Vagina (tissue), 2 donors: ENCODE data around the gene GNB1L. TPM values are rescaled to one million over a fixed set of nuclear protein-coding genes. Genes with fewer than 3 reads are reported as not detected.

ENCODE experiments used
- DNase-seq, 2 donors: peaks; one replicate each; pipeline ENCODE4 v3.0.0-alpha.2; 2017; ENCODE audit errors: extremely low spot score in 2 of 2
- H3K27ac ChIP-seq: fragments of 200-600 bp; sonication (generic); one replicate; pipeline ENCODE4 v1.5.1; 2019
- H3K27me3 ChIP-seq: fragments of 200-600 bp; sonication (generic); one replicate; pipeline ENCODE4 v1.5.1; 2019
- H3K36me3 ChIP-seq, 2 donors: fragments of 200-600 bp; sonication (generic); one replicate each; pipeline ENCODE4 v1.5.1; 2017 to 2019
- H3K4me1 ChIP-seq: fragments of 200-600 bp; sonication (generic); one replicate; pipeline ENCODE4 v1.5.1; 2019
- H3K4me3 ChIP-seq, 2 donors: fragments of 200-600 bp; sonication (generic); 1 replicate in 1 of 2; 2 replicates in 1 of 2; pipeline ENCODE4 v1.5.1; 2016 to 2019
- H3K9me3 ChIP-seq: fragments of 200-600 bp; sonication (generic); one replicate; pipeline ENCODE4 v1.5.1; 2019
- POLR2A ChIP-seq, 2 donors: fragments of 450-650 bp; IDR thresholded peaks; one replicate each; pipeline ENCODE4 v1.6.1; 2017; ENCODE audit warnings: antibody characterized with exemption in 2 of 2, mild to moderate bottlenecking in 2 of 2, moderate library complexity in 2 of 2
- POLR2AphosphoS5 ChIP-seq, 2 donors: sonication (generic); formaldehyde crosslinking; IDR thresholded peaks; one replicate each; pipeline ENCODE4 v1.9.0; 2017; ENCODE audit warnings: antibody characterized with exemption in 2 of 2, mild to moderate bottlenecking in 2 of 2, low read depth in 1 of 2; ENCODE audit not compliant: insufficient read depth in 1 of 2
- intact Hi-C: fragments of 100-400 bp; cut with DNase I; formaldehyde crosslinking; loops from one replicate; pipeline ENCODE4 v1.15.1; 2023
- total RNA-seq: library from RNA; depleted of rRNA; stranded (reverse); fragments of >200 nt; gene quantifications from one replicate; pipeline ENCODE4 v1.2.3, GENCODE V29; 2016
- TF ChIP-seq, protein P1 (sequence below), 3 experiments: fragments of 450-650 bp in 2 of 3; fragments of 200-600 bp in 1 of 3; sonication (generic) in 1 of 3; IDR thresholded peaks; one replicate each; pipeline ENCODE4 v1.5.1; 2017 to 2019; ENCODE audit warnings: antibody characterized with exemption in 3 of 3, mild to moderate bottlenecking in 2 of 3, moderate library complexity in 2 of 3

The GNB1L gene
- total RNA-seq, 1 donor from 2014 or later: 14.0 TPM

DNA sequence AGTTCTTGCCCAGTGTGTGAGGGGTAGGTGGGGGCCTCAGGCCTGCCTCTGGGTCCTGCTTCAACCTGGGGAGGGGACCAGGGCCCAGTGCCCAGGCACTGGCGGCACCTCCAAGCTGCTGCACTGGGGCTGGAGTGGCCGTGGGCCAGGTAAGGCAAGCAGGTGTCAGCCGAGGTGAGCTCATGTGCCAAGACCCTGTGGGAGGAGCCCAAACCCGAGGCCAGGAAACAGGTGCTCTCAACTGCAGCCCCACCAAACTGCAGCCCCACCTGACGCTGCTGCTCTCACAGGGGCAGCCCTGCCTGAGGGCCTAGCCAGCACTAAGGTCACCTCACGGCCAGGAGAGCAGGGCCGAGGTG, 18.1 kb upstream of the GNB1L start:
- no peak overlapping the region for H3K4me3 ChIP-seq
- H3K36me3 ChIP-seq: no peaks in the 10 kb centered on the region
- intact Hi-C loops: no loop called here
- DNase-seq: no peak
- no peaks in the 10 kb centered on the region for H3K27me3 ChIP-seq
- H3K27ac ChIP-seq: no peak overlapping the region
- no peaks in the 10 kb centered on the region for H3K9me3 ChIP-seq
- TF ChIP-seq, protein P1, sequence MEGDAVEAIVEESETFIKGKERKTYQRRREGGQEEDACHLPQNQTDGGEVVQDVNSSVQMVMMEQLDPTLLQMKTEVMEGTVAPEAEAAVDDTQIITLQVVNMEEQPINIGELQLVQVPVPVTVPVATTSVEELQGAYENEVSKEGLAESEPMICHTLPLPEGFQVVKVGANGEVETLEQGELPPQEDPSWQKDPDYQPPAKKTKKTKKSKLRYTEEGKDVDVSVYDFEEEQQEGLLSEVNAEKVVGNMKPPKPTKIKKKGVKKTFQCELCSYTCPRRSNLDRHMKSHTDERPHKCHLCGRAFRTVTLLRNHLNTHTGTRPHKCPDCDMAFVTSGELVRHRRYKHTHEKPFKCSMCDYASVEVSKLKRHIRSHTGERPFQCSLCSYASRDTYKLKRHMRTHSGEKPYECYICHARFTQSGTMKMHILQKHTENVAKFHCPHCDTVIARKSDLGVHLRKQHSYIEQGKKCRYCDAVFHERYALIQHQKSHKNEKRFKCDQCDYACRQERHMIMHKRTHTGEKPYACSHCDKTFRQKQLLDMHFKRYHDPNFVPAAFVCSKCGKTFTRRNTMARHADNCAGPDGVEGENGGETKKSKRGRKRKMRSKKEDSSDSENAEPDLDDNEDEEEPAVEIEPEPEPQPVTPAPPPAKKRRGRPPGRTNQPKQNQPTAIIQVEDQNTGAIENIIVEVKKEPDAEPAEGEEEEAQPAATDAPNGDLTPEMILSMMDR (IDR thresholded peaks at IDR 0.05): no peak
- TF ChIP-seq POLR2A (IDR thresholded peaks at IDR 0.05) (no peak), POLR2AphosphoS5 (IDR thresholded peaks at IDR 0.05; ENCODE audit: insufficient read depth in 1 of 2, low read depth in 1 of 2) (no peak)
- H3K4me1 ChIP-seq: peaks cover 45% of the 10 kb centered on the region

DNA sequence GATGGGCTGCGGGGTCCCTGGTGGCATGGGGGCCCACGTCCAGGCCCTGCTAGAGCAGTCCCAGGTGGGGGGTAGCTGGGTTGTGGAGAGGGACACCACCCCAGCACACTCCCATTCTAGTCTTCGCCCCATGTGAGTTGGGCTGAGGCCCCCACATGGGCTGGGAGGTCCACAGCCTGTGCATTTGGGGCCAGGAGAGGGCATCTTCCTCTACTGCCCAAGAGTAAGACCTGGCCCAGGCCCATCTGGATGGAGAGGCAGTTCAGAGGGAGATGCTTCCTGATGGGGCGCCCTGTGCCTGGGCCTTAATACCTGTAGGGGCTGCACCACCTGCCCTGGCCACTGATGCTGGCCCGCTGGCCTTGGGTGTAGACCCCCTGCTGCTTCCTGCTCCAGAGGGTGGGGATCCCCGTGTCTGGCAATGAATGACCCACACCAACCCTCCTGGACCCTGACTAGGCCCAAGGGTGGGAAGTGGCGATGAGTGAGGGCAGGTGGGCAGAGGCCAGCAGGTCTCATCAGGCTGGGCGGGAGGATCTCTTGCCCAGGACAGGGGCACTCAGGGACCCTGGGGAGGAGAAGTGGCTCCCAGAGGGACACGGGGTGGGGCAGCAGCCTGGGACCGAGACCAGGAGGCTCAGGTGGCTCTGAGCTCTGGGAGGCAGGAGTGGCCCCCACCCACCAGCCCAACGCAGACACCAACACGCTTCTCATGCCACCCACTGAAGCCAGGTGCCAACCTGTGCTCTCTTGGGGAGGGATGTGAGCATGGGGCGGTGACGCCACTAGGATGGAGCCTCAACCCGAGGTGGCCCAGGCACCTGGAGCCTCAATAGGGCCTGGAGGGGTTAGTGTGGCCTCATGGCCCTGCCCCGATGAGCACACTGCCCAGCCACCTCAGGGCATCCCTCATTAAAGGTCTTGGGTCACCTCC, 17.4 kb upstream of the GNB1L start:
- intact Hi-C loops: no loop called here
- no peaks in the 10 kb centered on the region for H3K9me3 ChIP-seq
- TF ChIP-seq POLR2AphosphoS5 (IDR thresholded peaks at IDR 0.05; ENCODE audit: insufficient read depth in 1 of 2, low read depth in 1 of 2): no peak
- TF ChIP-seq POLR2A (IDR thresholded peaks at IDR 0.05): no peak
- no peak for DNase-seq
- no peak overlapping the region for H3K27ac ChIP-seq
- no peaks in the 10 kb centered on the region for H3K36me3 ChIP-seq
- H3K27me3 ChIP-seq: no peaks in the 10 kb centered on the region
- peaks cover 42% of the 10 kb centered on the region for H3K4me1 ChIP-seq
- no peak overlapping the region for H3K4me3 ChIP-seq

DNA sequence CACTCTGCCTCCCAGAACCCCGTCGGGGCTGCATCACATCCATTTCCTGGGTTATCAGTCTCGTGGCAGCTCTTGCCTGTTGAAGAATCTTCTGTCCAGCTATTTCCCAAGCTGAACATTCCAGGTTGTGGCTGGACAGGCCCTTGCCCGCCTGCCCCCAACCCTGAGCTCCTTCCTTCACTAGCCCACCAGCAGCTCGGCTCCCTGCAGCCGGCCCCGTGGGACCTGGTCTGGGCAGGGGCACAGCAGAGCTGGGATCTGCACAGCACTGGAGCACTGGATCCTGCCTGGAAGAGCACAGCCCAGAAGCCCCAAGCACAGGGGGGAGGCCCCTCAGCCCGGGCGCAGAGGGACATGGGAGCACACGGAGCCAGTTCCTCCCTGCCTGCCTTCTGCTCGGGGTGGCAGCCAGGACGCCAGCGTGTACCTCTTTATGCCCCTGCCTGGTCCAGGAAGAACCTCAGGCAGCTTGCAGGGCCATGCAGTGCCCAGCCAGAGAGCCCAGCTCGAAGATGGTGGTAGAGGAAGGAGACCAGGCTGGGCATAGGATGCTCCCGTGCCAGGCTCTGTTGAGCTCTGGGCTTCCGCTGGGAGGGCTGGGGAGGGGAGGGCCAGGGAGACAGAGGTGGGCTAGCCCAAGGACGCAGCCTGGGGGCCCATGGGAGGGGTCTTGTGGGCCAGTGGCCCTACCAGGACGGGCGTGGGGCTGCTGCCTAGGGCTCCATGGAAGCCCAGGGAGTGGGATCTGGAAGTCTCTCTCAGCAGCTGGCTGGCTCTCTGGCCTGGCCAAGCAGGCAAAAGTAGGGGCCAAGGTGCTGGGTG, 16.6 kb upstream of the GNB1L start:
- Histone ChIP-seq H3K27me3 (no peaks in the 10 kb centered on the region), H3K4me1 (peaks cover 34% of the 10 kb centered on the region)
- no peak for DNase-seq

DNA sequence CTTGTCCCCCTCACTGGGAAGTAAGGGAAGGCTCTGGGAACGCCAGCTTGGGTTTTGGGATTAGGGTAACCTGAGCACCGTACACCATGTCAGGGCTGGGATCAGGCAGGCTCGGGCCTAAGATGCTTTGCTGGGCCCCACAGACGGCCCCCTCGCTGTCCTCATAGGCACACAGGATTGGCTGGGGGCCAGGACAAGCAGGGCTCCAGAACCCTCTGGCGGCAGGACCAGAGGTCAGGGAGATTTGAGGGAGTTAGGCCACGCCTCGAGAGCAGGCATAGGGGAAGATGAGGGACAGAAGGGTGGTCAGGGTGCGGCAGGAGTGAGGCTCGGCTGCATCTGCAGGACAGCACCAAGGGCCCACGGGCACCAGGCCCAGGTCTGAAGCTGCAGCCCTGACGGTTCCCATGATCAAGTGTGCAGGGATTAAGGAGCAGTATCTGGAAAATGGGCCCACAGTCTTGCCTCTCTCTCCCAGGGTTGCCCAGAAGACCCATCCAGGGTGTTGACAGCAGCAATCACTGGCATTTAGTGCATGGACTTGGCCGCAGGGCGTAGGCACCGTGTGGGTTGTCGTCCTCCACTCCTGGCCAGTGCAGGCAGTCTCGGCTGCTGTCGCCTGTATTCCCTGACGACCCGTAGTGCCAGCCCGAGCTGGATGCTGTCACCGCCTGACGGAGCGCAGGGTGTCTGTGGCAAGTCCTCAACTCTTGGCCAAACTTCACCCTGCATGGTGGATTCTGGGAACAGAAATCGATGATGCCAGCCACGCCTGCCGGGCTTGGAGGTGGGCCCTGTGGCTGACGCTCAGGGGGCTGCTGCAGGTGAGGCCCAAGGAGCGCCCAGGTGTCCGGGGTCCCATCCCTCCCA, 15.7 kb upstream of the GNB1L start:
- no peak overlapping the region for H3K27ac ChIP-seq
- intact Hi-C loops: no loop called here

More for the DNA sequence above, 16.6 kb upstream of the GNB1L start:
- Histone ChIP-seq H3K36me3 (no peaks in the 10 kb centered on the region), H3K9me3 (no peaks in the 10 kb centered on the region), H3K27ac (no peak overlapping the region), H3K4me3 (no peak overlapping the region)
- no peak for TF ChIP-seq POLR2A (IDR thresholded peaks at IDR 0.05)
- TF ChIP-seq, protein P1 (IDR thresholded peaks at IDR 0.05): no peak
- TF ChIP-seq POLR2AphosphoS5 (IDR thresholded peaks at IDR 0.05; ENCODE audit: insufficient read depth in 1 of 2, low read depth in 1 of 2): no peak
- intact Hi-C loops: no loop called here

More for the DNA sequence above, 15.7 kb upstream of the GNB1L start:
- Histone ChIP-seq H3K4me1 (peaks cover 26% of the 10 kb centered on the region), H3K36me3 (no peaks in the 10 kb centered on the region), H3K9me3 (no peaks in the 10 kb centered on the region), H3K4me3 (no peak overlapping the region), H3K27me3 (no peaks in the 10 kb centered on the region)
- no peak for DNase-seq
- TF ChIP-seq POLR2A (IDR thresholded peaks at IDR 0.05) (no peak), POLR2AphosphoS5 (IDR thresholded peaks at IDR 0.05; ENCODE audit: insufficient read depth in 1 of 2, low read depth in 1 of 2) (no peak)
- TF ChIP-seq, protein P1 (IDR thresholded peaks at IDR 0.05): no peak
